Rectal smooth muscle tissue (tissue), 1 donor: ENCODE results near the gene CLEC18B.
"Not testable (repeated sequence)": the region's sequence is repeated elsewhere in the genome, so short reads cannot be mapped to it uniquely, and the experiment has no call there.

ENCODE experiments used
- H3K27ac ChIP-seq: one replicate; pipeline ENCODE4 v1.7.0; 2013; ENCODE audit warnings: low read depth, low read length, inconsistent platforms
- H3K27me3 ChIP-seq: one replicate; pipeline ENCODE4 v1.7.0; 2013; ENCODE audit warnings: low read length; ENCODE audit not compliant: control insufficient read depth, insufficient read depth
- H3K36me3 ChIP-seq: one replicate; pipeline ENCODE4 v1.7.0; 2013; ENCODE audit warnings: low read length; ENCODE audit not compliant: control insufficient read depth, insufficient read depth
- H3K4me1 ChIP-seq: one replicate; pipeline ENCODE4 v1.7.0; 2013; ENCODE audit warnings: low read length; ENCODE audit not compliant: control insufficient read depth, insufficient read depth
- H3K4me3 ChIP-seq: one replicate; pipeline ENCODE4 v1.7.0; 2013; ENCODE audit warnings: low read length
- H3K9ac ChIP-seq: one replicate; pipeline ENCODE4 v1.7.0; 2013; ENCODE audit warnings: low read length

The CLEC18B gene

GRCh38 chr16:74455619-74456289 lies 34.5 kb upstream of the CLEC18B start:
- Histone ChIP-seq H3K9ac (no peak overlapping the region), H3K36me3 (peaks cover 42% of the 10 kb centered on the region), H3K4me3 (no peak overlapping the region), H3K27me3 (no peaks in the 10 kb centered on the region), H3K4me1 (no peaks in the 10 kb centered on the region), H3K27ac (no peak overlapping the region)

DNA sequence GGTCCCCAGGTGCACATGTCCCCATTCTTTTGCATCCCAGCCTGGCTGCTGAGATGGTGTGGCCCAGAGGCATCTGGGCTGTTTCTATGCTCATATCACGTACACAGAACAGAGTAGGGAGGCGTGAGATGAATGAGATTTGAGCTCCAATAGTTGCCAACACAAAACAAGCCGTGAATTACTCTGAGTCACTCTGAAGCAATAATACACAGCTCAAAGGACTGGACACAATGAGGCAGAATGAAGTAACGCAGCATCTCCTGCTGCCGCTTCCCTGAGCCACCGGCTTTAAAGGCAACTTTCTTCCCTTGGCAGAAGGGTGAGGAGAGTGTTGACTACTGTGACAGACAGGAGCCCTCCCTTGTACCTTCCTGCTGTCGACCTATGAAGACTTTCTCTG lies 33.9 kb upstream of the CLEC18B start:
- H3K4me1 ChIP-seq = no peaks in the 10 kb centered on the region
- no peak overlapping the region for H3K9ac ChIP-seq
- no peak overlapping the region for H3K27ac ChIP-seq
- peaks cover 42% of the 10 kb centered on the region for H3K36me3 ChIP-seq
- no peaks in the 10 kb centered on the region for H3K27me3 ChIP-seq
- no peak overlapping the region for H3K4me3 ChIP-seq

- H3K27ac ChIP-seq = no peak overlapping the region
- peaks cover 34% of the 10 kb centered on the region for H3K36me3 ChIP-seq
- no peaks in the 10 kb centered on the region for H3K27me3 ChIP-seq
- no peaks in the 10 kb centered on the region for H3K4me1 ChIP-seq
- no peak overlapping the region for H3K9ac ChIP-seq
- H3K4me3 ChIP-seq = no peak overlapping the region
These were observed 30.9 kb upstream of the CLEC18B start for GRCh38 chr16:74451951-74452758.

- no peak overlapping the region for H3K27ac ChIP-seq
- no peaks in the 10 kb centered on the region for H3K4me1 ChIP-seq
- H3K36me3 ChIP-seq = peaks cover 32% of the 10 kb centered on the region
- H3K27me3 ChIP-seq = no peaks in the 10 kb centered on the region
- H3K9ac ChIP-seq = no peak overlapping the region
- H3K4me3 ChIP-seq = no peak overlapping the region
These were observed 29.9 kb upstream of the CLEC18B start for GRCh38 chr16:74450967-74451760.

DNA sequence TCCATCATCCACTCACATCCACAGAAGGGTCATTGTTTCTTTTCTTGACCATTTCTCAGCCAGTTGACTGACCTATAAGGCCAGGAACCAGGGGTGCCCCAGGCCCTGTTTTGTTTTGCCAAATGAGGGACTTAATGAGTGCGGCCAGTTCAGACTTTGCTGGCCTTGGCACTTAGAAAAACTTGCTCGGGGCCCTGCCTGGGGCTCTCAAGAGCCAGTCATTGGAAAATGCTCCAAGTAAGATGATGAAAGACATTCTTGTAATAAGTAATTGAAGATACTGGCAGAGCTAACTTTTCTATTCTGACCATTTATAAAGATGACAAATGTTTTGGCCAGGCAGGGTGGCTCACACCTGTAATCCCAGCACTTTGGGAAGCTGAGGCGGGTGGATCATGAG lies 29.0 kb upstream of the CLEC18B start:
- Histone ChIP-seq H3K36me3 (peaks cover 23% of the 10 kb centered on the region), H3K4me3 (no peak overlapping the region), H3K4me1 (no peaks in the 10 kb centered on the region), H3K27me3 (no peaks in the 10 kb centered on the region), H3K27ac (peak overlapping the region; percentile 16), H3K9ac (no peak overlapping the region)

DNA sequence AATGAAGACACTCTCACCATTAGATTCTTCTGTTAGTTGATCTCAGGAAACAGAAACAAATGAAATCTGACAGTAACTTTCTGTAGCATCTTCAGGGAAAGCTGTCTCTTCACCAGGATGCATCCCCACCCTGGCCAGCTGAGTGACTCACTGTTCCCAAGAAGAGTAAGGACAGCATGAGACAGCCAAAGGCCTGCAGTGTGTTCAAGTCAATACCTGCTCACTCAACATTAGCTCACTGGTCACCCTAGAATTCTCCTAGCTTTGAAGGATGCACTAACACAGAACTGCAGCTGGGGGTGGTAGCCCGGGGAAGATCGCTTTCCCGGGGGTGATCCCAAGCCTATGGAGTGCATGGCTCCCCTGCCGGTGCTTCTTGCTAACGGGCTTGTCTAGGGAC lies 28.2 kb upstream of the CLEC18B start:
- Histone ChIP-seq H3K27ac (peak overlapping the region; percentile 16), H3K4me3 (no peak overlapping the region), H3K36me3 (peaks cover 19% of the 10 kb centered on the region)

DNA sequence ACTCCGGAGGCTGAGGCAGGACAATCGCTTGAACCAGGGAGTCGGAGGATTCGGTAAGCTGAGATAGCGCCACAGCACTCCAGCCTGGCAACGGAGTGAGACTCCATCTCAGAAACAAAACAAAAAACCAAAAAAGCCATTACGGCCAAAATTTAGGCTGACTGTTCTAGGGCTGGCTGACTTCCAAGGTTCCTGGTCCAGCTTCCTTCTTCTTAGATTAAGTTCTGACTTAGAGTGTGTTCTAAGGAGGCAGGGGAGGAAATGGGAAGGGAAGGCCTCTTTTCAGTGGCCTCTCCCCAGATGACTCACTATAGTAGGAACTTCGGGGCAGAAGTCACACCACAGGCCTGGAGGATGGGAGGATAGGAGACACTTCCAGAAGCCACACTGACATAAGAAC lies 27.7 kb upstream of the CLEC18B start:
- Histone ChIP-seq H3K27me3 (no peaks in the 10 kb centered on the region), H3K9ac (no peak overlapping the region), H3K4me1 (no peaks in the 10 kb centered on the region), H3K27ac (peak overlapping the region; percentile 16), H3K4me3 (no peak overlapping the region), H3K36me3 (peaks cover 19% of the 10 kb centered on the region)

More for the DNA sequence above, 28.2 kb upstream of the CLEC18B start:
- Histone ChIP-seq H3K4me1 (no peaks in the 10 kb centered on the region), H3K9ac (no peak overlapping the region), H3K27me3 (no peaks in the 10 kb centered on the region)

DNA sequence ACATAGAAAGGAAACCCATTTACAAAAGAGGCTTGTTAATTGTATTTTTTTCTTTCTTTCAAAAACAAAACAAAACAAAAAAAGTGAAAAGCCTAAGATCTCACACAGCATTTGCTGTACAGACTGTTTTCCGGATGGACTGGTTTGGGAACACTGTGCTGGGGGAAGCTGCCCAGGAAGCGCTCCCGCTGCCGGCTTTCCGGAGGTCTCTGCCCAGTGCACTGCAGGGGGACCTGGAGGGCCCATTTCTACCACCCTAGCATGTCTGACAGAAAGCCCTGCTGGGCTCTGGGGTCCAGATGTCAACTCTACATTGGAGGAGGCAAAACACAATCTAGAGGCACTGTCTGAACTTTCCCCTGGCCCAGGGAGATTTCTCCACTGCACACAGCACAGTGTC lies 26.3 kb upstream of the CLEC18B start:
- peaks cover 13% of the 10 kb centered on the region for H3K36me3 ChIP-seq
- no peaks in the 10 kb centered on the region for H3K27me3 ChIP-seq
- no peak overlapping the region for H3K27ac ChIP-seq
- no peaks in the 10 kb centered on the region for H3K4me1 ChIP-seq
- no peak overlapping the region for H3K9ac ChIP-seq
- no peak overlapping the region for H3K4me3 ChIP-seq

DNA sequence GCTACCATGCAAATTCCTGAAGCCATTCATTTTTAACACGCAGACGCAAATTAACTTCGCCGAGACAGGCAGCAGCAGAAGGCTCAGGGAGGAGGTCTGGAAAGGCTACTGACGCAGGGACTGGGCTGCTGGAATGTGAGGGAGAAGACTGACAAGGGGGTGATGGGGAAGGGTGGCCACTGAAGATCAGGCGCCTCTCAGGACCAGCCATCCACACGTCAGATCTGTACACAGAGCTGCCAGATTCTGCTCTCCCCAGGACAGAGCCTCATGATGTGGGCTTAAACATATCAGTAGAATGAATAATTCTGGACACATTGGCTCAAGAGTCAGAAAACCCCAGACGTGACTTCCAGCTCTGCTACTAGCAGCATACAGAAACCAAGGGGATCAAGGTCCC lies 25.6 kb upstream of the CLEC18B start:
- Histone ChIP-seq H3K27ac (no peak overlapping the region), H3K36me3 (peaks cover 6% of the 10 kb centered on the region), H3K4me1 (no peaks in the 10 kb centered on the region)

DNA sequence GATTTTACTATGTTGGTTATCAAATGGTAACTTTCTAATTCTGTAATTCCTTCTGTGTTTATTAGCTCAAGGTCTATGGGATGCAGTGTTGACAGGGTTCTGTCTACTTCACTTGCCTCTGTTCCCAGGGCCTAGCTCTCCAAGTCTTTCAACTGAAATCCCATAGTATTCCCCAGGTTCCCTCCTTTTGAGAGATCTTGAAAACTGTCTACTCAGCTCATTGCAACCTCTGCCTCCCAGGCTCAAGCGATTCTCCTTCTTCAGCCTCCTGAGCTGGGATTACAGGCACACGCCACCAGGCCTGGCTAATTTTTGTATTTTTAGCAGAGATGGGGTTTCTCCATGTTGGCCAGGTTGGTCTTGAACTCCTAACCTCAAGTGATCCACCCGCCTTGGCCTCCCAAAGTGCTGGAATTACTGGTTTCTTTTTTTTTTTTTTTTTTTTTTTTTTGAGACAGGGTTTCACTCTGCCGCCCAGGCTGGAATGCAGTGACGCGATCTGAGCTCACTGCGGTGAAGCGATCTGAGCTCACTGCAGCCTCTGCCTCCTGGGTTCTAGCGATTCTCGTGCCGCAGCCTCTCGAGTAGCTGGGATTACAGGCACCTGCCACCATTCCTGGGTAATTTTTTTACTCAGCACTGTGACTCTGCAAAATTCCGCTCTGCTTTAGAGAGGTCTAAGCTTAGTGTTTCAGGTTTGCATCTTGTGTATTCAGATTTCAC lies 22.5 kb upstream of the CLEC18B start:
- H3K4me3 ChIP-seq, H3K4me1 ChIP-seq: not testable (repeated sequence)

More for the DNA sequence above, 25.6 kb upstream of the CLEC18B start:
- no peaks in the 10 kb centered on the region for H3K27me3 ChIP-seq
- no peak overlapping the region for H3K9ac ChIP-seq
- H3K4me3 ChIP-seq = no peak overlapping the region

DNA sequence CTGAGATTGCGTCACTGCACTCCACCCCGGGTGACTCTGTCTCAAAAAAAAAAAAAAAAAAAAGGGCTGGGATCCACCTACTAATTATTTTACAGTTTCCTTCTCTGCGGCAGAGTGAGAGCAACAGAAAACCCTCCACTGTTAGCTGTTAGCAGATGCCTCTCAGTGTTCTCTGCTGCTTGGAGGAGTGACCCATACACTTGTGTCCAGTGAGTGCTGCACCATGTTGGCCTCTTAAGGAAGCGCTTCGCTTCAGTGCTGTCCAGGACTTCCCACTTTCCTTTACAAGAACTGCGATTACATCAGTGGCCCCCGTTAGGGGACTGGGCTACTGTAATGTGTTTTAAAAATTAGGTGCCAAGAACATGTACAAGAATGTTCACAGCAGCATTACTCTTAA lies 18.4 kb upstream of the CLEC18B start:
- Histone ChIP-seq H3K27me3 (no peaks in the 10 kb centered on the region), H3K9ac (no peak overlapping the region), H3K4me3 (no peak overlapping the region), H3K27ac (no peak overlapping the region), H3K36me3 (no peaks in the 10 kb centered on the region), H3K4me1 (no peaks in the 10 kb centered on the region)

More for the DNA sequence above, 22.5 kb upstream of the CLEC18B start:
- H3K9ac ChIP-seq, H3K27me3 ChIP-seq, H3K36me3 ChIP-seq, H3K27ac ChIP-seq: not testable (repeated sequence)

DNA sequence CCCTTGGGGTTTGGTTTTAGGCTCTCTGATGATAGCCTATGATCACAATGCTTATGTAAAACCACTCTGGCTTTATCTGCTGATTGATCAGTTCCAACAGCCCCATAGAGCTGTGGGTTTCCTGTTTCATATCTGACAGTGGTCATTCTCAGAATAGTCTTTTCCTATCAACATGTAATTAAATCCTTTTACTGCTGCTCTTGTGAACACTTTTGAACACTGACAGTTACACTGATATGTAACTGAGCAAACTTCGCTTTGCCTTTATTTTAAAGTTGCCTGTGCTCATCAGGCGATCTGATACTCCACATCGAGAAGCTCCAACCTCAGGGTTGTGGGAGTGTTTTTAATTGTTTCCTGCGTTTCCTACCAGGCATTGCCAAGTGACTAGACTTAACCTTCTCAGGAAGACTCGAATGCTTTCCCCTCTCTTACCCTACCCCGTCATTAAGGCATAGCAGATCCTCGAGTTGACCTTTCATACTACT lies 17.3 kb upstream of the CLEC18B start:
- H3K27ac ChIP-seq = no peak overlapping the region
- H3K4me1 ChIP-seq = no peaks in the 10 kb centered on the region
- H3K36me3 ChIP-seq = no peaks in the 10 kb centered on the region
- no peak overlapping the region for H3K4me3 ChIP-seq
- H3K9ac ChIP-seq = no peak overlapping the region
- no peaks in the 10 kb centered on the region for H3K27me3 ChIP-seq
